Skeletal muscle cell (primary cell): ENCODE measurements around the gene CIAO3.

ENCODE experiments used
- DNase-seq: peaks from one replicate; pipeline ENCODE4 v3.0.0-alpha.2; 2010; ENCODE audit warnings: low read depth
- H3K4me3 ChIP-seq: 2 replicates; pipeline ENCODE4 v1.5.1; 2011; ENCODE audit warnings: low read depth, mild to moderate bottlenecking, control low read depth, low read length, moderate library complexity

The CIAO3 gene

GRCh38 chr16:727291-727977, 13.4 kb downstream of the CIAO3 start:
- peak overlapping the region; percentile 81 for H3K4me3 ChIP-seq
- DNase-seq = no peak

DNA sequence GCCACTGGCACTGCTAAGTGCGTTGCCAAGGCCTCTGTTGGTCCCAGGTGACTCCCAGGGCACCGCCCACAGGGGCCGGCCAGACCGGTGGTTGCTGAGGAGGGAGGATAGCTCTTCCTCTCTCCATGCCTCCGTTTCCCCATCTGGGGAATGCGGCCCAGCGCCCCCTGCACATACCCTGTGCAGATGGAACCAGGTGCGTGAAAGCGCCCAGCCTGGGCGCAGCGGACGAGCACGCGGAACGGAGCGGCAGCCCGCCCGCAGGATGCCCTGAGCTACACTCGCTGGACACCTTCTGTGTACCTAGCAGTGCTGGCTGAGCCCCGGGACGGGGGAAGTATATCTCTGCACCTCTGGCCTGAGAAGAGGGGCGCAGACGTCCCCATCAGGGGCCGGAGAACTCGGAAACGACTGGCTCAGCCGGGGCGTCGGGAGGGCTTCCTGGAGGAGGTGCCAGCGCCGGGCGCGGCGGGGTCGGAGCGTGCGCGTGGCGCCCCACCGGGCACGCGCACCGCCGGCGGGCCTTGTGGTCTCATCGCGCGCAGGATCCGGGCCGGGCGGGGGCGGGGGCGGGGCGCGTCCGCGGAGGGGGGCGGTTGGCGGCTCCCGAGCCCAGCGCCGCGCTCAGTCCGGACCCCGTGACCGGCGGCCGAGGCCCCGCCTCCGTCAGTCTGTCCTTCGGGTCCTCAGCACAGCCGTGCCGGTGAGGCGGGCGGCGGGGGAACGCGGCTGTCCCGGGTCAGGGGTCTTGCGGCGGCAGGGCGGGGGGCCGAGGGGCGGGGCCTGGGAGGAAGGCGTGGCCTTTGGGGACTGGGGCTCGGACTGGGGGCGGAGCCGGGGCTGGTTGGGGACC, 14.1 kb downstream of the CIAO3 start, which contains the start of the genes CCDC78 and HAGHL:
TSS of gene CCDC78 (minus strand) at position 6 of the 853 bp plus-strand sequence. CDS start 76 bp downstream, outside the sequence.
TSS of gene HAGHL (plus strand) at position 669 of the 853 bp plus-strand sequence. CDS start 404 bp downstream, outside the sequence.
- DNase-seq = no peak
- H3K4me3 ChIP-seq = peak within 1 kb of the TSS; percentile 81

DNA sequence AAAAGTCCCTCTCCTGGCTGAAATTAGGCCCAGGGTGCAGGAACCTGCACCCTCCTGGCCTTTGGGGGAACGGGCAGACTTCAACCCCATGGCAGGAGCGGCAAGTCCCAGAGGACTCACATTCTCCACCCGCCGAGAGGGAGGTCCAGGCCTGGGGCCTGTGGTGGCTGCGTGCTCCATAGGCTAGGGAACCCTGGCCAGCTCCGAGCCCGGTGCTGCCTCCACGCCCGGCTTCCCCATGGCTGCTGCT, 14.7 kb downstream of the CIAO3 start:
- DNase-seq = no peak
- H3K4me3 ChIP-seq = no peak overlapping the region

- no peak for DNase-seq
- no peak overlapping the region for H3K4me3 ChIP-seq
Measured at GRCh38 chr16:725463-726187, 15.2 kb downstream of the CIAO3 start.

- DNase-seq = no peak
- no peak overlapping the region for H3K4me3 ChIP-seq
Measured at GRCh38 chr16:725041-725376, 15.8 kb downstream of the CIAO3 start.

DNA sequence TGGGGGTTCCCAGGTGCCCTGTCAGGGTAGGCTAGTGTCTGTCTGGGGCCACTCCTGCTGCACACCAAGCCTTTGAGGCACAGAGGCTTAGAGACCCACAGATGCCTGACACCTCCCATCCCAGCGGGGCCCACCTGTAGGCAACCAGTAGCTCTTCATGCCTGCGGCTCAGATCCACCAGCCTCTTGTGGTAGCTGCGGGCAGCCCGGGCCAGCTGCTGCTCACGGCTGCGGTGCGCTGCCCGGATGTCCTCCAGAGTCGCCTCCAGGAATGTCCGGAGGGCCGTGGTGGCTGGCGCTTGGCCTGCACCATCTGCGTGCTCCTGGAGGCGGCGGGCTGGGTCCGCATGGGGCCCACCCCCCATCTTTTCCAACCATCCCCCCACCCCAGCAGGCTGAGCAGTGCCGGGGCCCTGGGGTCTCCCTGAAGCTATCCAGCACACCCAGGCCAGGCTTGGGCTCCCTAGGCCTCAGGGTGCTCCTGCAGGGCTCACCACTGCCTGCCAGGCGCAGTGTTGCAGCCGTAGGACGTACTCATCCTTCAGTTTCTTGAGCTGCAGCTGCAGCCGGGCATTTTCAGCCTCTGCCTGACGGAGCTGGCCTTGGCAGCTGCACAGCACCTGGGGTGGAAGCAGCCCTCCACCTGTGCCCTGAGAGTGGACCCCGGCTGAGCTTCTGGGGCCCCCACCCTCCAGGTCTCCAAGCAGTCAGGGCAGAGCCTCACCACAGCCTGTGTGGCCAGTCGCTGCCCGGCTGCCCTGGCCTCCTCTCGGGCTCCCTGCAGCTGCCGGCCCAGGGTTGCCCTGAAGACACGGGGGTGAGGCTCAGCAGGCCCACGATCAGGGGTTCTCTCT, 16.4 kb downstream of the CIAO3 start:
- no peak overlapping the region for H3K4me3 ChIP-seq
- DNase-seq = no peak

DNA sequence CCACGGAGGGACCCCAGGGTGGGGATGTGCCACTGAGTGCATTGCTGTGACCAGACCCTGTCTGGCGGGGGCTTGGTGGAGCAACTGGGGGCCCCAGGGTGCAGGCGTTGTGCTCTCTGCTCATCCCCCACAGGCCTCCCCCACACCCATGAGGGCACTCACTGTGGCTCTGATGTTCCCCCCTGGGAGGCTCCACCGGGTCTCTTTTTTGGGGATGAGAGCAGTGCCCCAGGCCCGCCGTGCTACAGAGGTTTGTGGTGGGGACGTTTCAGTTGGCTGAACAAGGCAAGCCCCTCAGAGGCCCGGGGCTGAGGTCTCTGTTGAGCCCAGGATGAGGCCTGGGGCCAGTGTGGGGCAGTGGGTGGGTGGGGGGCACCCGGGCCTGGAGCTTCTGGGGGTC, 17.1 kb downstream of the CIAO3 start:
- no peak for DNase-seq
- H3K4me3 ChIP-seq = no peak overlapping the region

- no peak overlapping the region for H3K4me3 ChIP-seq
- DNase-seq = no peak
Measured at GRCh38 chr16:722835-723633, 17.8 kb downstream of the CIAO3 start.

- no peak for DNase-seq
- peak overlapping the region; percentile 78 for H3K4me3 ChIP-seq
Measured at GRCh38 chr16:721765-722540, 18.8 kb downstream of the CIAO3 start.

DNA sequence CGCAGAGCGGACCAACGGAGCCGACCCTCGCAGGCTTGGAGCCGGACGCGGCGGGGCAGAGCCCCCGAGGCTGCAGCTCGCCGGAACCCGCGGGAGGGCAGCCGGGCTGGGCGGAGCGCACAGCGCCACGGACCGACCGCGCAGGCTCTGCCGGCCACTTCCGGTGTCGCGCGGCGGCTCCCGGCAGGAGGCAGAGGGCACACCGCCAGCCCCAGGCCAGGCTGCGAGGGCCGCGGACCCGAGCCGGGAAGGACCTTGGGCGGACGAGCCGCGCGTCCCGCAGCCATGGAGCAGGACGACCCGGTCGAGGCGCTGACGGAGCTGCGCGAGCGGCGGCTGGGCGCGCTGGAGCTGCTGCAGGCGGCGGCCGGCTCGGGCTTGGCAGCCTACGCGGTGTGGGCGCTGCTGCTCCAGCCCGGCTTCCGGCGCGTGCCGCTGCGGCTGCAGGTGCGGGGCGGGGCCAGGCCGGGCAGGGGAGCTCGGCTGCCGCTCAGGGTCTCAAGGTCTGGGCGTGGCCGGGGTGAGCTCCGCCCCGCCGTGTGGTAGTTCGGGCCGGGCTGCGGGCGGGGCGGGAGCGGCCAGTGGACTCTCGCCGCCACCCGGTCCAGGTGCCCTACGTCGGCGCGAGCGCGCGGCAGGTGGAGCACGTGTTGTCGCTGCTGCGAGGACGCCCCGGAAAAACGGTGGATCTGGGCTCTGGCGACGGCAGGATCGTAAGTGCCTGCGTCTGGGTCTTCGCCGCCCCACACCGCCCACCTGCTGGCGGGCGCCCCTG, 19.6 kb downstream of the CIAO3 start, which contains the start of gene ANTKMT:
TSS of gene ANTKMT (plus strand) at position 157 of the 775 bp plus-strand sequence. CDS start at position 286, 129 bp downstream.
- peak within 1 kb of the TSS; percentile 78 for H3K4me3 ChIP-seq
- DNase-seq = no peak

DNA sequence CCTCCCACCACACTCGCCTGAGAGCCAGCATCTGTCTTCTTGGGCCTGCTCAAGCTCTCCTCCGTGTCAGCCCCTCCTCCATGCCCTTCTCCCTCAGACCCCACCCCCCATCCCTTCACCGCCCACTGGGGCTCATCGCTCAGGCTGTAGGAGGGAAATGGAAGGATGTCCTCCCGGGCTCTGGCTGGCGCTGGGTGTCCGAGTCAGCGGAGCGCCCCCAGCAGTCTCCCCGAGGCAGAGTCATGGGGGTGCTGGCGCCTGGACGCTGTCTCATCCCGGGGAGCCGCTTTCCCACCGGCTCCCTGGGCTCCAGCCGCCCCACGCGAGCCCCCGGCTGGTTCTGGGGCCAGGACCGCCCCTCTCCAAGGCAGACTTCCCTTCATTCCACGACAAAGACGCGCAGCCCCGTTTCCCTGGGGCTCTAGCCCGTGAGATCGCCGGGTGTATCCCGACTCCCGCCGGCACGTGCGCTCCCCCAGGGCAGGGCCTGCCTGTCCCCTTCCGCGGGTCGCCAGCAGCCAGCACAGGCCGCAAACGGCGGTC, 20.3 kb downstream of the CIAO3 start:
- DNase-seq = peak; percentile 46
- peak overlapping the region; percentile 78 for H3K4me3 ChIP-seq

DNA sequence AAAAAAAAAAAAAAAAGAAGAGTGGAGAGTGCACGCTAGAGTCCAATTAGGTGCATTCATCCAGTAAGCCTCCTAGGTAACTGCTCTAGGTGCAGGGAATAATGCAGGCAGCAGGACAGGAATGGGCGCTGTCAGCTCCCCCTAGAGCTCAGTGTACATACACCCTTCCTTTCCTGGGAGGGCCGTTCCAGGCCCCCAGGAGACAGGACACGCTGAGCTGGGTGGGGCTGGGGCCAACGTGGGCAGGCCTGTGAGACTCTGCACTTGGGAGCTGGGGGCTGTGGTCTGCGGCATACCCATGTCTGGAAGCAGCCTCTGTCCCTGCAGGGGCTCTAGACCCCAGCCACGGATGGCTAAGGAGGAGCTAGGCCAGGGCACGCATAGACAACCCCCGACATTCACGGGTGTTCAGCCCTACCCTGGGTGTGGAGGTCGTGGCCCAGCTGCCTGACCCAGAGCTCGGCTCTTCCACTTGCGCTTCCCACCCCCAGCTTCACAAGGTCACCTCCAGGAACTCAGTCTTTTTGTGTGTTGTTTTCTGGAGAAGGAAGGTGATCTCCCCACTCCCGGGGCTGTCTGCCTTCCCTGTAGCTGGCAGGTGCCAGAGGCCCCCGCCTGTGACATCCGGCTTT, 20.9 kb downstream of the CIAO3 start:
- H3K4me3 ChIP-seq = peak overlapping the region; percentile 78
- no peak for DNase-seq

DNA sequence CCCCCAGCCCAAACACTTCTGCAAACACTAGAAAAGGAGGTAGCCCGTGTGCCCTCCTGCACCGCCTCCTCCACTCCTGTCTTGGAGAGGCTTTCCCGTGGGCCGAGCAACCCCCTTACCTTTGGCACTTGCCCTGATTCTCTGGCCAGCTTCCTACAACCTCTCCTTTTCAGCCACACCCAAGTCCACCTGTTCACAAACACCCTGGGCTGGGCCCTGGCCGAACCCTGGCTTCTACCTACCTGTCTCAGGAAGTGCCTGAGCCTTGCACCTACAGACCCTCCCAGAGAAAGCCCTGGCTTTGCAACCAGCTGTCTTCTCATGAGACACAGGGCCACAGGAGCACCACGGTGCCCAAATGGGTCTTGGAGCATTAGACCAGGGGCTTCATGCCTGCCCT, 21.9 kb downstream of the CIAO3 start:
- no peak overlapping the region for H3K4me3 ChIP-seq
- no peak for DNase-seq

DNA sequence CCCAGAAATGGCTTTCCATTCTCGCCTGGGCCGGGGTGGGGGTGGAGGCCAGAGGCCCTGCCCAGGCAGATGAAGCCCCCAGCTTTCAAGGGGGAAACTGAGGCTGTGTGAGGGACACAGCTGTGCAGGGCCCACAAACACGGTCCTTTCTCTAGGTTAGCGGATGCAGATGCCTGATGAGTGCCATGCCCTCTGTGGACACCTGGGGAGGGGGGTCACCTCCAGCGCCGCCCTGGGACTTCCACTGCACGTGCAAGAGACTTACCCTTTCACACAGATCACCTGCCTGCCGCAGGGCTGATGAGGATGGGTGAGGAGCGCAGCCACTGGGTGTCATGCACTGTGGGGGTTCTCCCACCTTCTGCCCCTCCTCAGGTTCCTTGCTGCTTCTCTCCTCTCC, 22.4 kb downstream of the CIAO3 start:
- no peak for DNase-seq
- no peak overlapping the region for H3K4me3 ChIP-seq

GRCh38 chr16:717450-718245, 23.1 kb downstream of the CIAO3 start:
- H3K4me3 ChIP-seq = no peak overlapping the region
- DNase-seq = no peak
